ENCODE measurements around the gene CCDC68. TPM values are rescaled to one million over a fixed set of nuclear protein-coding genes. Genes with fewer than 3 reads are reported as not detected.

CCDC68 gene
- total and polyA plus RNA-seq, 2 of the 13 experiments (the other 11 are each of a cell fraction or from before 2014, with no cell fraction given) = 4.6 to 13.3 TPM

DNA sequence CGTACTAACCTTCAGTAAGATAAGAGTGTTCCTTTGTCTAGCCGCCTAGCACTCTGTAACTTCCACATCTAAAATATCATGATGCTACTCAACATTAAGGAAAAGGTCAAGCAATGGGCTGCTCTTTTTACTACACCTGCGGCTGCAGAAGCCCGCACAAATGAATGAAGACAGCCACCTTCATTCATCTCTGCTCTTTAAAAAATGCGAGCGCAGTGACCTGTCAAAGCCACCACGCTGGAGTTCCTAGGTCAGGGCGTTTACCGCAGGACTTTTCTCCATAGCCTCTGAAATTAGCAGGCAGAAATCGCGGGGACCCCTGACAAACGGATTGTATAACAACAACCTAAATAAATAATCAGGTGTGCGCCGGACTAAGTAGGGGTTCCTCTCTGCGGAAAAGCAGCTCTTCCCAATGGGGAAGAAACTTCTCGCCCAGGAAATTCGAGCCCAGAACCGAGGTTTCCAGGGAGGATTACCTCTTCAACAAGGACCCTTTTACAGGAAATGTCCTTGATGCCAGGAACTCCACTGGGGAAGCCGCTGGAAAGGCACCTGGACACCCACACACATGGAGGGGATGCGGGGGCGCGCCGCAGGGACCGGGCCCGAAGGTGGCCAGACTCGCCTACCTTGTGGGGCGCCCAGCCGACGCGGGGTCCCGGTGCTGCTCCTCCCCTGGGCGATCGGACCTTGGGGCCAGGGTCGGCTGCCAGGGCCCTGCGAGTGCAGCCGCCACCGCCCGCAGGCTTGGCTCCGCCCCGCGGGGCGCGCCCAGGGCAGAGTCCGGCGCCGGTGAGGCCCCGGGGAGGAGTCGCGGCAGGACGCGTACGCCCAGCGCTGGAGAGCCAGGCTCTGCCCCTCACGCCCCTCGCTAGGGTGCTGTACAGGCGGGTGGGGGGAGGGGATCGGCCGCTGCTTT, at the start of gene CCDC68 (continued):
- TF ChIP-seq ARID5B (CRISPR knock-in tag; IDR thresholded peaks at IDR 0.05) (peak; percentile 63), HCFC1 (IDR thresholded peaks at IDR 0.05; ENCODE audit: low read depth, low read length) (no peak), ZSCAN21 (CRISPR knock-in tag; IDR thresholded peaks at IDR 0.05; ENCODE audit: borderline replicate concordance) (peak; percentile 4; the same call in 1 of the 2 replicates), JUNB (CRISPR knock-in tag; IDR thresholded peaks at IDR 0.05; ENCODE audit: borderline replicate concordance) (no peak), CEBPB (IDR thresholded peaks at IDR 0.05; ENCODE audit: borderline replicate concordance, low read depth, low read length) (no peak), KDM5B (CRISPR knock-in tag; IDR thresholded peaks at IDR 0.05; ENCODE audit: borderline replicate concordance) (peak; percentile 80), ISX (CRISPR knock-in tag; conservative IDR thresholded peaks at IDR 0.05) (no peak), ESRRA (CRISPR knock-in tag; IDR thresholded peaks at IDR 0.05; ENCODE audit: low read depth) (peak; percentile 71; the same call in 1 of the 2 replicates), HDAC2 (CRISPR knock-in tag; IDR thresholded peaks at IDR 0.05) (peak; percentile 15; the same call in 1 of the 2 replicates), ZNF326 (CRISPR knock-in tag; IDR thresholded peaks at IDR 0.05; ENCODE audit: borderline replicate concordance) (no peak)
- TF ChIP-seq, protein P1, sequence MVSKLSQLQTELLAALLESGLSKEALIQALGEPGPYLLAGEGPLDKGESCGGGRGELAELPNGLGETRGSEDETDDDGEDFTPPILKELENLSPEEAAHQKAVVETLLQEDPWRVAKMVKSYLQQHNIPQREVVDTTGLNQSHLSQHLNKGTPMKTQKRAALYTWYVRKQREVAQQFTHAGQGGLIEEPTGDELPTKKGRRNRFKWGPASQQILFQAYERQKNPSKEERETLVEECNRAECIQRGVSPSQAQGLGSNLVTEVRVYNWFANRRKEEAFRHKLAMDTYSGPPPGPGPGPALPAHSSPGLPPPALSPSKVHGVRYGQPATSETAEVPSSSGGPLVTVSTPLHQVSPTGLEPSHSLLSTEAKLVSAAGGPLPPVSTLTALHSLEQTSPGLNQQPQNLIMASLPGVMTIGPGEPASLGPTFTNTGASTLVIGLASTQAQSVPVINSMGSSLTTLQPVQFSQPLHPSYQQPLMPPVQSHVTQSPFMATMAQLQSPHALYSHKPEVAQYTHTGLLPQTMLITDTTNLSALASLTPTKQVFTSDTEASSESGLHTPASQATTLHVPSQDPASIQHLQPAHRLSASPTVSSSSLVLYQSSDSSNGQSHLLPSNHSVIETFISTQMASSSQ (IDR thresholded peaks at IDR 0.05; ENCODE audit: low read depth) = no peak
- TF ChIP-seq, protein P1 (CRISPR knock-in tag; IDR thresholded peaks at IDR 0.05; ENCODE audit: borderline replicate concordance) = peak; percentile 66
- TF ChIP-seq, protein P2, sequence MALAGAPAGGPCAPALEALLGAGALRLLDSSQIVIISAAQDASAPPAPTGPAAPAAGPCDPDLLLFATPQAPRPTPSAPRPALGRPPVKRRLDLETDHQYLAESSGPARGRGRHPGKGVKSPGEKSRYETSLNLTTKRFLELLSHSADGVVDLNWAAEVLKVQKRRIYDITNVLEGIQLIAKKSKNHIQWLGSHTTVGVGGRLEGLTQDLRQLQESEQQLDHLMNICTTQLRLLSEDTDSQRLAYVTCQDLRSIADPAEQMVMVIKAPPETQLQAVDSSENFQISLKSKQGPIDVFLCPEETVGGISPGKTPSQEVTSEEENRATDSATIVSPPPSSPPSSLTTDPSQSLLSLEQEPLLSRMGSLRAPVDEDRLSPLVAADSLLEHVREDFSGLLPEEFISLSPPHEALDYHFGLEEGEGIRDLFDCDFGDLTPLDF (CRISPR knock-in tag; IDR thresholded peaks at IDR 0.05) = no peak
- TF ChIP-seq, protein P3, sequence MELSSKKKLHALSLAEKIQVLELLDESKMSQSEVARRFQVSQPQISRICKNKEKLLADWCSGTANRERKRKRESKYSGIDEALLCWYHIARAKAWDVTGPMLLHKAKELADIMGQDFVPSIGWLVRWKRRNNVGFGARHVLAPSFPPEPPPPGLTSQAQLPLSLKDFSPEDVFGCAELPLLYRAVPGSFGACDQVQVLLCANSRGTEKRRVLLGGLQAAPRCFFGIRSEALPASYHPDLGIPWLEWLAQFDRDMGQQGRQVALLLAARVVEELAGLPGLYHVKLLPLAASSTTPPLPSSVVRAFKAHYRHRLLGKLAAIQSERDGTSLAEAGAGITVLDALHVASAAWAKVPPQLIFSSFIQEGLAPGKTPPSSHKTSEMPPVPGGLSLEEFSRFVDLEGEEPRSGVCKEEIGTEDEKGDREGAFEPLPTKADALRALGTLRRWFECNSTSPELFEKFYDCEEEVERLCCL (CRISPR knock-in tag; IDR thresholded peaks at IDR 0.05; ENCODE audit: borderline replicate concordance) = no peak
- TF ChIP-seq, protein P4, sequence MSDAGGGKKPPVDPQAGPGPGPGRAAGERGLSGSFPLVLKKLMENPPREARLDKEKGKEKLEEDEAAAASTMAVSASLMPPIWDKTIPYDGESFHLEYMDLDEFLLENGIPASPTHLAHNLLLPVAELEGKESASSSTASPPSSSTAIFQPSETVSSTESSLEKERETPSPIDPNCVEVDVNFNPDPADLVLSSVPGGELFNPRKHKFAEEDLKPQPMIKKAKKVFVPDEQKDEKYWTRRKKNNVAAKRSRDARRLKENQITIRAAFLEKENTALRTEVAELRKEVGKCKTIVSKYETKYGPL (CRISPR knock-in tag; IDR thresholded peaks at IDR 0.05) = 0 out of 2 replicates have a peak, but pooled peaks have one; percentile 21

All from HepG2 (cell line).